K562 (cell line): ENCODE results near the gene CDC42EP3. TPM values are rescaled to one million over a fixed set of nuclear protein-coding genes. Genes with fewer than 3 reads are reported as not detected.

Experiments
- ATAC-seq: fragments of 200-7000 bp; cut with Tn5 transposase; 3 replicates; pipeline ENCODE4 v1.9.1; 2020; ENCODE audit warnings: moderate library complexity
- BruUV-seq: library from RNA; stranded (reverse); fragments of 400-500 nt; replicated peaks from 2 replicates; lab custom pipeline; 2021; lab: Mats Ljungman, UMichigan
- CTCF ChIA-PET: fragments of 300-600 bp; formaldehyde crosslinking; extraction: SDS; loops from one replicate; lab custom pipeline; 2021; ENCODE audit warnings: low intra/inter-chr PET ratio; lab: Yijun Ruan, JAX
- POLR2A ChIA-PET: fragments of 300-600, 350-650 bp; sonication (Branson Sonifier 250); formaldehyde crosslinking; extraction: SDS; loops from one replicate; lab custom pipeline; 2021; ENCODE audit warnings: antibody characterized with exemption, inconsistent platforms; lab: Yijun Ruan, JAX
- DNase-seq, 4 experiments: peaks; one replicate each; pipeline versions ENCODE4 v3.0.0 to v3.0.0-alpha.2; 2011 to 2018; ENCODE audit warnings: low spot score in 3 of 4, mixed read lengths in 3 of 4; ENCODE audit errors: extremely low read depth in 1 of 4
- FAIRE-seq: peaks from 2 replicates; lab custom pipeline; 2011; peaks lifted over from hg19 to GRCh38; lab: Jason Lieb, UNC
- H2AFZ ChIP-seq: 2 replicates; pipeline ENCODE4 v1.6.0; 2011; ENCODE audit warnings: low read depth, low read length, control low read depth, inconsistent platforms
- H3K27ac ChIP-seq: fragments of 200-600 bp; 3 replicates; pipeline ENCODE4 v1.8.0; 2011; ENCODE audit warnings: low read depth, mild to moderate bottlenecking, control low read depth, inconsistent platforms, low read length, moderate library complexity, mixed read lengths; ENCODE audit errors: extremely low read depth
- H3K27me3 ChIP-seq, 2 experiments: fragments of 300-600 bp in 1 of 2; 2 replicates in 1 of 2; 3 replicates in 1 of 2; pipeline versions ENCODE4 v1.6.0 to v1.8.0; 2011; ENCODE audit warnings: inconsistent platforms in 2 of 2, low read length in 2 of 2, mild to moderate bottlenecking in 1 of 2, mixed read lengths in 1 of 2, moderate library complexity in 1 of 2; ENCODE audit not compliant: control insufficient read depth in 2 of 2, insufficient read depth in 2 of 2
- H3K36me3 ChIP-seq: fragments of 300-600 bp; 3 replicates; pipeline ENCODE4 v1.8.0; 2011; ENCODE audit warnings: mild to moderate bottlenecking, low read length, inconsistent platforms; ENCODE audit not compliant: control insufficient read depth, insufficient read depth
- H3K4me1 ChIP-seq, 2 experiments: fragments of 200-600 bp in 1 of 2; replicated peaks in 1 of 2; 2 replicates in 1 of 2; 3 replicates in 1 of 2; pipeline versions ENCODE4 v1.5.1 to v1.8.0; 2011; ENCODE audit warnings: inconsistent platforms in 2 of 2, low read length in 2 of 2, mild to moderate bottlenecking in 1 of 2, mixed read lengths in 1 of 2, moderate library complexity in 1 of 2; ENCODE audit not compliant: control insufficient read depth in 2 of 2, insufficient read depth in 2 of 2
- H3K4me2 ChIP-seq: 2 replicates; pipeline ENCODE4 v1.6.1; 2011; ENCODE audit warnings: low read length, control low read depth, inconsistent platforms, mixed read lengths; ENCODE audit not compliant: insufficient read depth
- H3K4me3 ChIP-seq: fragments of 200-600 bp; sonication (generic), shearing (Covaris generic); 2 replicates; pipeline ENCODE4 v1.5.1; 2016; ENCODE audit warnings: control low read depth, inconsistent platforms
- H3K79me2 ChIP-seq: fragments of 200-600 bp; 3 replicates; pipeline ENCODE4 v1.8.0; 2011; ENCODE audit warnings: low read length, inconsistent platforms; ENCODE audit not compliant: control insufficient read depth, insufficient read depth
- H3K9ac ChIP-seq, 2 experiments: 2 replicates each; pipeline versions ENCODE4 v1.6.0 to v1.6.1; 2011; ENCODE audit warnings: low read depth in 2 of 2, low read length in 2 of 2, control low read depth in 1 of 2, inconsistent platforms in 1 of 2, mild to moderate bottlenecking in 1 of 2, mixed read lengths in 1 of 2; ENCODE audit not compliant: insufficient read depth in 1 of 2
- H3K9me1 ChIP-seq: one replicate; pipeline ENCODE4 v1.6.0; 2011; ENCODE audit warnings: inconsistent platforms, mild to moderate bottlenecking, low read length, moderate library complexity; ENCODE audit not compliant: control insufficient read depth, insufficient read depth
- H3K9me3 ChIP-seq: replicated peaks from 2 replicates; pipeline ENCODE4 v1.5.1; 2011; ENCODE audit warnings: low read depth, low read length, inconsistent platforms; ENCODE audit not compliant: control insufficient read depth, insufficient read depth
- H4K20me1 ChIP-seq: replicated peaks from 2 replicates; pipeline ENCODE4 v1.6.1; 2011; ENCODE audit warnings: low read length, inconsistent platforms, mixed read lengths; ENCODE audit not compliant: control insufficient read depth, insufficient read depth
- NCOA6 ChIP-seq: fragments of 450-650 bp; IDR thresholded peaks from 2 replicates; pipeline ENCODE4 v1.6.1; 2017; ENCODE audit warnings: mild to moderate bottlenecking
- PURB ChIP-seq: sonication (generic); formaldehyde crosslinking; IDR thresholded peaks from 2 replicates; pipeline ENCODE4 v1.9.0; 2021; ENCODE audit warnings: low read depth, mild to moderate bottlenecking, missing genetic modification reagents
- ZNF253 ChIP-seq: fragments of 250-450 bp; sonication (Bioruptor Pico); conservative IDR thresholded peaks from 2 replicates; pipeline ENCODE4 v1.6.1; 2021; ENCODE audit warnings: mild to moderate bottlenecking
- WGBS: fragments of 100-300 bp; shearing (Covaris generic); methylation state at CpG from one replicate; pipeline ENCODE4 v1.1.6; 2016; ENCODE audit warnings: low coverage, mixed read lengths; ENCODE audit not compliant: insufficient coverage; ENCODE audit errors: missing lambda C conversion rate; 5-methylcytosine and 5-hydroxymethylcytosine counted together
- in situ Hi-C: fragments of 300-500 bp; cut with MboI; formaldehyde crosslinking; loops from 4 replicates; pipeline ENCODE4 v1.15.0; 2018; ENCODE audit warnings: inconsistent platforms, mixed read lengths
- intact Hi-C: fragments of 100-400 bp; cut with micrococcal nuclease; formaldehyde crosslinking; loops from 2 replicates; pipeline ENCODE4 v1.14.2; 2022
- polyA plus RNA-seq, 8 experiments: library from polyadenylated mRNA; depleted of rRNA in 4 of 8; stranded (reverse) in 5 of 8; unstranded in 3 of 8; fragments of >200 nt; fragmentation: Nextera tagmentation in 2 of 8; fragmentation: Illumina TruSeq in 1 of 8; extraction: Ambion mirVana in 2 of 8; extraction: Trizol in 1 of 8; gene quantifications; 2 replicates each; pipeline versions ENCODE4 v1.2.1 to v1.2.3, GENCODE V29; 2011 to 2014; ENCODE audit warnings: inconsistent platforms in 1 of 8, missing spikeins in 1 of 8
- total RNA-seq, 7 experiments: library from RNA; depleted of rRNA in 6 of 7; stranded (reverse); fragments of >200 nt in 6 of 7; fragmentation: Illumina TruSeq in 2 of 7; extraction: Trizol in 2 of 7; gene quantifications; 2 replicates each; pipeline versions ENCODE4 v1.2.1 to v1.2.3, GENCODE V29; 2011 to 2021; ENCODE audit warnings: low replicate concordance in 1 of 7
- TF ChIP-seq, protein P1 (sequence below): conservative IDR thresholded peaks from 2 replicates; pipeline ENCODE4 v1.6.1; 2011; ENCODE audit warnings: low read depth, mild to moderate bottlenecking, low read length; ENCODE audit not compliant: control insufficient read depth

CDC42EP3 gene
- total and polyA plus RNA-seq, 9 of the 15 experiments (the other 6 are each of a cell fraction or from before 2014, with no cell fraction given), result 0.72 to 6.4 (median 2.0) TPM

DNA sequence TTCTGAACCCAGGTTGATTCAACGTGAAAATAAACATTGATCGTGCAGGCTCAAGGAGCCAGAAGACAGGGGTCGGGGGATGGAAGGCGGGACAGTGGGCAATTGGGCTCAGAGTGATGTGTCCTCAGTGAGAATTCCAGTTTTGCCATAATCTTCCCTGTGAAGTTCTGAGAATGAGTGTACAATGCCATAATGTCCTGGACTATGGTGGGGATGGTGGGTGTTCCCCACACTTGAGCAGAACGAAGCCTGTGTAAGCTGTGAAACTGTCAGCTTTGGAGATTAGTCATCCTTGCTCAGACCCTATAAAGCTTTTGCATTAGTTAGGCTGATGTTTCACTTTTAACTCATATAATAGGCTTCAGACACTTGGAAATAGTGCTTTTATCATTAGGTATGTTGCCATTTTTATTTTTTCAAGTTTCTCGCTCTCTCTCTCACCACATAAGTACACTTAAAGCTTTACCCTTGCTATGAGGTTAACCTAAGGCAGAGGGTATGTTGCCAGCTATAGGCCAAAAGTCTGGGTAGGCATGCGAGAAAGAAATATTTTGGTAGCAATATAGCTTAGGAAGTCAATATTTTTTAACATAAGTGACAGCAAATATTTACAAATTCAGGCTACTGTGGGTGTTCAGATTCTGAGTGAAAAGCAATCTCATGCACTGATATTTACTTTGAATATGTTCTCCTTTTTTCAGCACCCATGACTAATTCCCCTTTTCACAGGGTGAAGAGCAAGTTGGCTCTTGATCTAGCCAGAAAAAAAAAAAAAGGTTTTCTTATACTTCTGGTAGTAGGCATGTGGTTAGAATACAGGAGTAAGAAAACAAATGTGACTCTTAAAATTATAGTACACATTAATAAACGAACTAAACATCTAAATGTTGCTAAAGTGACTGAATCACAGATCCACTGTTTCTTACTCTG lies 47.2 kb downstream of the CDC42EP3 start:
- Histone ChIP-seq H4K20me1 (no peaks in the 10 kb centered on the region), H3K4me1 (no peaks in the 10 kb centered on the region), H3K27ac (no peak overlapping the region), H3K79me2 (no peaks in the 10 kb centered on the region), H3K9me3 (no peaks in the 10 kb centered on the region), H2AFZ (no peak overlapping the region), H3K27me3 (no peaks in the 10 kb centered on the region), H3K36me3 (no peaks in the 10 kb centered on the region), H3K9me1 (no peaks in the 10 kb centered on the region), H3K4me2 (no peak overlapping the region), H3K4me3 (no peak overlapping the region), H3K9ac (no peak overlapping the region)
- in situ Hi-C loops, result no loop called here
- 41% methylated on average over 8 of the region's 8 CpGs for WGBS
- ChIA-PET POLR2A (interaction anchor here (0.7 kb wide), 1 partner anchor 13 kb away, joined by 3 read pairs; no protein-coding TSS in a partner anchor), CTCF (no interaction called here)
- no peak for TF ChIP-seq PURB (CRISPR knock-in tag)
- no peak for TF ChIP-seq ZNF253 (CRISPR knock-in tag)
- DNase-seq (no peak), ATAC-seq (no peak), FAIRE-seq (no peak)
- intact Hi-C loops, result no loop called here
- BruUV-seq, result no TSS peak

DNA sequence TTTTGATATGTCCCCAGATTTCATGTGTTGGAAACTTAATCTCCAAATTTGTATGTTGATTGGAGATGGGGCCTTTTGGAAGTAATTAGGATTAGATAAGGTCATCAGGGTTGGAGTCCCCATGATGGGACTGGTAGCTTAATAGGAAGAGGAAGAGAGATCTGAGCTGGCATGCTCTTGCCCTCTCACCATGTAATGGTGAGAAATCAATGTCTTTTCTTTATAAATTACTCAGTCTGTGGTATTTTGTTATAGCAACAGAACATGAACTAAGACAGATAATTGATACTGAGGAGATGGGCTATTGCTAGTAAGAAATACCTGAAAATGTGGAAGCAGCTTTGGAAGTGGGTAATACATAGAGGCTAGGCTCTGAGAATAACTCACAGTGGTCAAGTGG lies 48.0 kb downstream of the CDC42EP3 start:
- no peaks in the 10 kb centered on the region for H3K27me3 ChIP-seq
- H4K20me1 ChIP-seq, result no peaks in the 10 kb centered on the region
- H3K79me2 ChIP-seq, result no peaks in the 10 kb centered on the region

More for the DNA sequence above, 48.0 kb downstream of the CDC42EP3 start:
- no peak for ATAC-seq
- no peaks in the 10 kb centered on the region for H3K4me1 ChIP-seq
- no peak for TF ChIP-seq NCOA6
- TF ChIP-seq, protein P1, sequence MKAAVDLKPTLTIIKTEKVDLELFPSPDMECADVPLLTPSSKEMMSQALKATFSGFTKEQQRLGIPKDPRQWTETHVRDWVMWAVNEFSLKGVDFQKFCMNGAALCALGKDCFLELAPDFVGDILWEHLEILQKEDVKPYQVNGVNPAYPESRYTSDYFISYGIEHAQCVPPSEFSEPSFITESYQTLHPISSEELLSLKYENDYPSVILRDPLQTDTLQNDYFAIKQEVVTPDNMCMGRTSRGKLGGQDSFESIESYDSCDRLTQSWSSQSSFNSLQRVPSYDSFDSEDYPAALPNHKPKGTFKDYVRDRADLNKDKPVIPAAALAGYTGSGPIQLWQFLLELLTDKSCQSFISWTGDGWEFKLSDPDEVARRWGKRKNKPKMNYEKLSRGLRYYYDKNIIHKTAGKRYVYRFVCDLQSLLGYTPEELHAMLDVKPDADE, result no peak
- intact Hi-C loops, result no loop called here
- CTCF ChIA-PET, result no interaction called here
- no peak for DNase-seq
- POLR2A ChIA-PET, result no interaction called here
- no peak for FAIRE-seq
- no peak overlapping the region for H3K9ac ChIP-seq
- no peak overlapping the region for H3K27ac ChIP-seq
- H3K9me3 ChIP-seq, result no peaks in the 10 kb centered on the region
- H3K4me3 ChIP-seq, result no peak overlapping the region
- H3K36me3 ChIP-seq, result no peaks in the 10 kb centered on the region
- no peak overlapping the region for H2AFZ ChIP-seq
- no peaks in the 10 kb centered on the region for H3K9me1 ChIP-seq
- no peak overlapping the region for H3K4me2 ChIP-seq
- in situ Hi-C loops, result no loop called here
- BruUV-seq, result no TSS peak
